Duodenal mucosa (tissue), 2 donors: ENCODE measurements around the gene NEO1.

ENCODE experiments used
- H3K27ac ChIP-seq: one replicate; pipeline ENCODE4 v1.7.0; 2013; ENCODE audit warnings: low read depth, low read length
- H3K27me3 ChIP-seq, 2 donors: one replicate each; pipeline ENCODE4 v1.7.0; 2013; ENCODE audit warnings: low read length in 2 of 2, control low read depth in 1 of 2; ENCODE audit not compliant: insufficient read depth in 2 of 2, control insufficient read depth in 1 of 2
- H3K36me3 ChIP-seq, 2 donors: one replicate each; pipeline ENCODE4 v1.7.0; 2013; ENCODE audit warnings: low read length in 2 of 2, control low read depth in 1 of 2; ENCODE audit not compliant: insufficient read depth in 2 of 2, control insufficient read depth in 1 of 2
- H3K4me1 ChIP-seq, 2 donors: one replicate each; pipeline ENCODE4 v1.7.0; 2013; ENCODE audit warnings: low read length in 2 of 2, control low read depth in 1 of 2; ENCODE audit not compliant: insufficient read depth in 2 of 2, control insufficient read depth in 1 of 2
- H3K4me3 ChIP-seq, 2 donors: one replicate each; pipeline ENCODE4 v1.7.0; 2013; ENCODE audit warnings: low read length in 2 of 2, low read depth in 1 of 2
- H3K9ac ChIP-seq, 2 donors: one replicate each; pipeline ENCODE4 v1.7.0; 2013; ENCODE audit warnings: low read length in 2 of 2, low read depth in 1 of 2
- H3K9me3 ChIP-seq, 2 donors: one replicate each; pipeline ENCODE4 v1.7.0; 2013; ENCODE audit warnings: low read length in 2 of 2, control low read depth in 1 of 2; ENCODE audit not compliant: control insufficient read depth in 1 of 2

The NEO1 gene

DNA sequence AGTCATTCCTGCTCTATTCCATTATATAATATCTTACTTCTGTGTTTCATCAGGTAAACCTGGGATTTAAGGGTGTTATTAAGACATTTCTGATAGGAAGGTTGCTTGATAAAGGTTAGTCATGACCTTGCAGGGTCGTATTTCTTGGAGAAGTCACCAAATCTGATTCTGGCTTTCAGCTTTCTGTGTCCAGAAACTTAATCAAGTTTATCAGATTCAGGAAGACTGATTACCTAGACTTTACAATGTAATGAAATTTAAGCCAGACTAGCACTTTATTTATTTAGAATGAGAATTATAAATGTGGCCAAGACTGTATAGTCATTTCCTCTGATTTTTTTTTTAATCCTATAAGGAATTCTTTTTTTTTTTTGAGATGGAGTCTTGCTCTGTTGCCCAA lies 81.9 kb downstream of the NEO1 start:
- no peaks in the 10 kb centered on the region for H3K9me3 ChIP-seq
- H3K4me3 ChIP-seq, result no peak overlapping the region
- H3K36me3 ChIP-seq, result peaks cover 13 to 19% of the 10 kb centered on the region in 2 donors
- no peaks in the 10 kb centered on the region for H3K27me3 ChIP-seq
- no peaks in the 10 kb centered on the region for H3K4me1 ChIP-seq
- no peak overlapping the region for H3K9ac ChIP-seq
- no peak overlapping the region for H3K27ac ChIP-seq

DNA sequence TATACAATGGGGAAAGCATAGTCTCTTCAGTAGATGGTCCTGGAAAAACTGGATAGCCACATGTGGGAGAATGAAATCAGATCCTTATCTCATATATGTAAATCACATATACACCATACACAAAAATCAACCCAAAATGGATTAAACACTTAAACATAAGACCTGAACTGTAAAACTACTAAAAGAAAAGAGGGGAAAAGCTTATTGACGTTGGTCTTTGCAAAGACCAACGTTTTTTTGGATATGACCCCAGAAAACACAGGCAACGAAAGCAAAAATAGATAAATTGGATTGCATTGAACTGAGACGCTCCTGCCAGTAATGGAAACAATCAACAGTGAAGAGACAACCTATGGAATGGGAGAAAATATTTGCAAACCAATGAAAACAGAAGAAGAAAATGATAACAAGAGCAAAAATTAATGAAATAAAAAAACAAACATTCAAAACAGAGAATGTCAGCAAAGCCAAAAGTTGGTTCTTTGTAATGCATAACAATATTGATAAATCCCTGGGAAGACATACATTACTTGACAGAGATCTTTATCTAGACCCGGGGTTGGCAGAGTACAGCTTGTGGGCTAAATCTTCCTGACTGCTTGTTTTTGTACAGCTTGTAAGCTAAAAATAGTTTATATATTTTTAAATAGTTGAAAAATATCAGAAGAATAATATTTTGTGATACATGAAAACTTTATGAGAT lies 86.9 kb downstream of the NEO1 start:
- H3K27ac ChIP-seq, result no peak overlapping the region
- peaks cover 4 to 12% of the 10 kb centered on the region in 2 donors for H3K4me1 ChIP-seq
- H3K4me3 ChIP-seq, result no peak overlapping the region
- H3K27me3 ChIP-seq, result no peaks in the 10 kb centered on the region
- H3K36me3 ChIP-seq, result peaks cover 0 to 3% of the 10 kb centered on the region in 2 donors
- H3K9me3 ChIP-seq, result no peaks in the 10 kb centered on the region
- no peak overlapping the region for H3K9ac ChIP-seq

DNA sequence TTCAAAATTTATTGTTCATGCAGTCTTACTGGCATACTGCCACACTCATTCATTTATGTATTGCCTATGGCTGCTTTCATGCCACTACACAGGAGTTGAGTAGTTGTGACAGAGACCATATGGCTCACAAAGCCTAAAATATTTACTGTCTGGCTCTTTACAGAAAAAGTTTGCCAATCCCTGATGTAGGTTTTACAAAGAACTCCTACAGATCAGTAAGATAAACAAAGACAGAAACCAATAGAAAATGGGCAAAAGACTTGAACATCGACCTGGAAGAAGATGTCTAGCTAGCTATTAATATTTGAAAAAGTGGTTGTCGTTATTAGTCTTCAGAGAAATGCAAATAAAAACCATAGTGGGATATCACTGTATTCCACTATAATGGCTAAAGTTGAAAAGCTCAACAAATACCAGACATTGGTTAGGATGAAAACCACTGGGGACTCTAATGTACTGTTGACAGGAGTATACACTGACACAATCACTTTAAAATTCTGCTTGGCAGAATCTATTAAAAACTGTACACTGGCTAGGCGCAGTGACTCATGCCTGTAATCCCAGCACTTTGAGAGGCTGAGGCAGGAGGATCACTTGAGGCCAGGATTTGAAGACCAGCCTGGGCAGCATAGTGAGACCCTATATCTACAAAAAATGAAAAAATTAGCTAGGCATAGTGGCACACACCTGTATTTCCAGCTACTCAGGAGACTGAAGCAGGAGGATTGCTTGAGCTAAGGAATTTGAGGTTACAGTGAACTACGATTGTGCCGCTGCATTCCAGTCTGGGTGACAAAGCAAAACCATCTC lies 87.7 kb downstream of the NEO1 start:
- peaks cover 4 to 12% of the 10 kb centered on the region in 2 donors for H3K4me1 ChIP-seq
- H3K9me3 ChIP-seq, result no peaks in the 10 kb centered on the region
- H3K27ac ChIP-seq, result no peak overlapping the region
- H3K4me3 ChIP-seq, result no peak overlapping the region
- no peak overlapping the region for H3K9ac ChIP-seq
- H3K27me3 ChIP-seq, result no peaks in the 10 kb centered on the region
- H3K36me3 ChIP-seq, result peaks cover 0 to 3% of the 10 kb centered on the region in 2 donors

DNA sequence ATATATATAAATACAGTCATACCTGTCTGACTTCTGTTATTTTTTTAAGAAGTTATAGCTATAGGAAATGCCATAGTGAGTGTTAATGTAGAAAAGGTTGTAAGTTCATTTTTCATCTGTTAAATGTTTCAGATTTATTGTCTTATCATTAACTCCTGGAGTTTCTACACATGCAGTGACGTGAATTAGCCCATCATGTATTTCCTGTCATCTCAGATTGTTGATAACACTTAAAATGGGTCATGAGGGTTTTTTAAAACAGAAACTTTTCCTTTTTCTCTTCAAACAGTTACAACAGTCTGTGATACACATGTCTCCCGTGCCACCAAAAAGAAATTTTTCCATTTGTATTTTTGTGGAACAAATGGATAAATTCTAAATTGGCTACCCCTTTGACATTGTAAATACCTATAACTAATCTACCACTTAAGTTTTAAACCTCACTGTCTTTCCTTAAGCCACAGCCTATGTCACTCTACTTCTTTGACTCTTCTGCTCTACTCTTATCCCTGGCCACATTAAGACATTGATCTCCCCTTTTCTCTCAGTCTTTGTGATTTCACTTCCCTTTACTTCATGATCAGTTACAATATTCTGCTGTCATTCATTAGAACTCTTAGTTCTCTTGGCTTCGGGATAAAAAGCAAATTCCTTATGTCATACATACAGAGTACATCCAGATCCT lies 89.1 kb downstream of the NEO1 start:
- Histone ChIP-seq H3K36me3 (peaks cover 0 to 3% of the 10 kb centered on the region in 2 donors), H3K4me1 (peaks cover 4 to 12% of the 10 kb centered on the region in 2 donors), H3K27ac (no peak overlapping the region), H3K4me3 (no peak overlapping the region), H3K9me3 (no peaks in the 10 kb centered on the region), H3K9ac (no peak overlapping the region), H3K27me3 (no peaks in the 10 kb centered on the region)

DNA sequence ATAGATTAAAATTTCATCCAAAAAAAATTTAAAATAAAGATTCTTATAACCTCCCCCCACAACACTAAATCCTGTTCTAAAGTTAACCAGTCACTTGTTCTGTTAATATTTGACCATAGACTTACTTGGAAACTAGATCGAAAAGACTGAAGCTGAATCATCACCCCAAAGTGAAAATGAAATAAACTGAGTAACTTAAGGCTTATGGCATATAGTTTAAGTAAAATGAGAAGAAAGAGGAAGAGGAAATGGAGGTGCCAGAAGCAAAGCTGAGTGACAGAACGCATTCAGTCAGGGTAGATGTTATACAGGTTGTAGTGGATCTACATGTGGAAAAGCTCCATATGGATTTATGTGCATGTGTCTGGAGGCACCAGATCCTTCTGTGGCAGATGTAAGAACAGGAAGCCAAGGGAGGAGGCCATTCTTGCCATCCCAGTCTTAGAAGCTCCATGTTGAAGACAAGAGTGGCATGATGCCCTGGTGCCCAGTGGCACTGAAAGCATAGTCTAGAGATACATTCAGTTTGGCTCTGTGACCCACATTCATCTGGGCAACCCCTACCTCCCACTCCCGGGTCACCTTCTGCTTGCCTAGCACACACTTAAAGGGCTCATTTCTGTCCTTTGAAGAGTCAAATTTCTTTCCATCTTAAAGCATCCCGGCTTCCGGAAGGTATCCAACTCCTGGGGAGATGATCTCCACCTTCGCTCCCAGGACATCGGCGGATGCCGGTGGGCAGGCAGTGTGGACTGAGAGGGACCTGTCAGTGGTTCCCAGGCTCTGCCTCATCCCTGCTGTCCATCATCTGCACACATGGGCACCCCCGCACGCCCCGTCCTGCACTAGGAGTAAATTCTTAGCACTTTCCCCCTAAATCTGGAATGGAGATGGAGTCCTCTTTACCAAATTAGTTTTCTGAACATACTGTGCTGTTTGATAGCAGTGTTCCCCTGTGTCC lies 90.8 kb downstream of the NEO1 start:
- Histone ChIP-seq H3K4me3 (no peak overlapping the region), H3K9ac (no peak overlapping the region), H3K9me3 (no peaks in the 10 kb centered on the region), H3K27me3 (no peaks in the 10 kb centered on the region), H3K36me3 (no peaks in the 10 kb centered on the region), H3K4me1 (peaks cover 4 to 12% of the 10 kb centered on the region in 2 donors), H3K27ac (no peak overlapping the region)

DNA sequence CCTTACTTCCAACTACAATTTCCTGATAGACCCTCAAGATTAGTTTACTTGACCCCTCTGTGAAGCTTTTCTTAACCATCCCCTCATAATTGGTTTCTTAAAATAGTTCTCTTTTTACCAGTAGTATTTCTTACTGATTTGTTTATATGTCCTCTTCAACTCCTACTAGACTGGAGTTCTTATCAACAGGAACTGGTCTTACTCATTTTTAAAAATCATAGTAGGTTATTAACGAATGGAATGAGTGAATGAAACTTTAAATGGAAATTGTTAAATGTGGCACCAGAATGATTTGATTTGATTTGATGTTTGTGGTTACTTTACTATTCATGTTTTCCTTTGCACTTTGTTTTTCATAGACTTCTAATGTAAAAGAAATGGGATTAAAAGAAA lies 91.5 kb downstream of the NEO1 start:
- H3K9ac ChIP-seq, result no peak overlapping the region
- H3K27me3 ChIP-seq, result no peaks in the 10 kb centered on the region
- no peaks in the 10 kb centered on the region for H3K9me3 ChIP-seq
- no peak overlapping the region for H3K4me3 ChIP-seq
- H3K36me3 ChIP-seq, result no peaks in the 10 kb centered on the region
- peaks cover 4 to 12% of the 10 kb centered on the region in 2 donors for H3K4me1 ChIP-seq
- H3K27ac ChIP-seq, result no peak overlapping the region

DNA sequence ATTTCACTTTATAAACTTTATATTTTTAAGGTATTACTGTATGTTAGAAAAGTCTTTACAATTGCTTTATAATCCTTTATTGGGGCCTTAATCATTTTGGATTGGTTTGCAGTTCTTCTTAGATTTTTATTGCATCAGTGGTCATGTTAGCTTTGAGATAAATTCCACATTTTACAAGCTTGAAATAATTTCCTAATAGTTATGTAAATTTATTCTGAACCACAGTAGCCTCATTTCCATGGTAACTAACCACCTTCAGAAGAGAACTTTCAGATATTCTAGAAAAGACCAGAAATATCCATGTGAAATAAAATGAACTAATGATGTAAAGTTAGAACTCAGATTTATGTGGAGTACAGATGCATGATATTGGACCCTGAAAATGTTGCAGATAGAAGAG lies 94.2 kb downstream of the NEO1 start:
- no peaks in the 10 kb centered on the region for H3K27me3 ChIP-seq
- H3K9ac ChIP-seq, result no peak overlapping the region
- peaks cover 0 to 4% of the 10 kb centered on the region in 2 donors for H3K36me3 ChIP-seq
- H3K4me3 ChIP-seq, result no peak overlapping the region
- peaks cover 5 to 7% of the 10 kb centered on the region in 2 donors for H3K9me3 ChIP-seq
- peaks cover 4 to 12% of the 10 kb centered on the region in 2 donors for H3K4me1 ChIP-seq
- H3K27ac ChIP-seq, result no peak overlapping the region

DNA sequence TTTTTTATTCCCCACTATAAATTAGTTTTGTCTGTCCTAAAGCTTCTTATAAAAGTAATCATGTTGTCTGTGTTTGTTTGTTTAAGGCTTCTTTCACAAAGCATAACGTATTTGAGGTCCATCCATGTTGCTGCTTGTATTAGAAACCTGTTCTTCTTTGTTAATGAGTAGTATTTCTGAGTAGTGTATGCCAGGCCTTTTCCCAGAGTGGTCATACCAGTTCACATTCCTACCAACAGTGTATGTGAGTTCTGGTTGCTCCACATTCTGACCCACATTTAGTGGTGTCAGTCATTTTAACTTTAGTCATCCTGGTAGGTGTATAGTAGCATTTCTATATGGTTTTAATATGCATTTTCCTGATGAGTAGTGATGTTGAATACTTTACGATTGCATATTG lies 98.6 kb downstream of the NEO1 start:
- Histone ChIP-seq H3K27me3 (no peaks in the 10 kb centered on the region), H3K9me3 (peaks cover 10 to 21% of the 10 kb centered on the region in 2 donors), H3K4me1 (no peaks in the 10 kb centered on the region), H3K9ac (no peak overlapping the region), H3K27ac (no peak overlapping the region), H3K4me3 (no peak overlapping the region), H3K36me3 (peaks cover 0 to 7% of the 10 kb centered on the region in 2 donors)

DNA sequence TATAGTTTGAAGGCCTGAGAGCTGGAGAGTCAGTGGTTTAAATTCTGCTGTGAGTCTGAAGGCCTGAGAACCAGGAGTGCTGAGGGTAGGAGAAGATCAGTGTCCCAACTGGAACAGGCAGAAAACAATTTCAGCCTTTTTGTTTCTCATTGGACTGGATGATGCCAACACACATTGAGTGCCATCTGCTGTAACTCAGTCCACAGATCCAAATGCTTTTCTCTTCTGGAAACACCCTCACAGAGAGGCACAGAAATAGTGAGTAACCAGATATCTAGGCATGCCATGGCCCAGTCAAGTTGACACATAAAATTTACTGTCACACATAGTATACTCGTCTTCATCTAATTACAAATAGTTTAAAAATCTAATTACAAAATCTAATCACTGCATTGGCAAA lies 100.8 kb downstream of the NEO1 start:
- Histone ChIP-seq H3K9me3 (peaks cover 10 to 21% of the 10 kb centered on the region in 2 donors), H3K36me3 (peaks cover 2 to 7% of the 10 kb centered on the region in 2 donors)

More for the DNA sequence above, 100.8 kb downstream of the NEO1 start:
- Histone ChIP-seq H3K4me1 (no peaks in the 10 kb centered on the region), H3K27me3 (no peaks in the 10 kb centered on the region), H3K9ac (no peak overlapping the region), H3K4me3 (no peak overlapping the region), H3K27ac (no peak overlapping the region)
